ENCODE results near the gene SHLD1. TPM values are rescaled to one million over a fixed set of nuclear protein-coding genes. Genes with fewer than 3 reads are reported as not detected.

SHLD1 gene
- total RNA-seq, 1 donor from 2014 or later = 4.1 TPM

DNA sequence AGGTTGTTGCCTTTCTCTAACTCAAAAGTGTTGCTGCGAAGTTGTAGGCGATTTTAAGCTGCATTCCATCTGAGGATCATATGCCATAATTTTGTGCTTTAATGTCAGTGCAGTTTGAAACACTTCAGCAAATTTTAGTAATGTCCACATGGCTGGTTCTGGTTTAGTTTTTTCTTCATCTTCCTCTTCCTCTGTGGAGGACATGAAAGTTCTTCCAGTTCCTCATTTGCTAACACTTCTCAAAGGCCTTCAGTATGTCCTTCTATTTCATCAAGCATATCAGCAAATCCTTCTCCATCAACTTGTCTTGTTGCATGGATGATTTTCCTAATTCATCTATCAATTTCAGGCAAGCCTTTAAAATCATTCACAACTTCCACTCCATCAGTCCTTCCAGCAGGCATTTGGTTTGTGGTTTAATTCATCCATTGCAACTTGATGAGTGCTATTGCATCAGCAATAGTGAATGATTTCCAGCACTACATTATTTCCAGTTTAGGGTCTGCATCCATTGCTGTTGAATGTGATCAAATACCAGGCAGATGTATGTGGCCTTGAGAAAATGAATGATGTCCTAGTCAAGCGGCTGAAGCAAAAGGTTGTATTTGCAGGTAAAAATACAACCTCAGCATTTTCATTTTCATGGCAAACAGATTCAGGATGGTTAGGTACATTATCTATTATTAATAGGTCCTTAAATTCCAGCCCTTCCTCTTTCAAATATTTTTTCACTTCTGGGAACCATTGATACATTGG, 20.2 kb downstream of the SHLD1 start:
- Mint-ChIP-seq H3K9me3 (ENCODE audit: unreplicated experiment) (no peaks in the 10 kb centered on the region), H3K4me3 (ENCODE audit: unreplicated experiment) (no peak overlapping the region), H3K36me3 (ENCODE audit: unreplicated experiment) (peaks cover 7% of the 10 kb centered on the region), H3K4me1 (ENCODE audit: unreplicated experiment) (peaks cover 2% of the 10 kb centered on the region), H3K27ac (ENCODE audit: unreplicated experiment) (no peak overlapping the region), H3K27me3 (ENCODE audit: unreplicated experiment) (no peaks in the 10 kb centered on the region)
- DNase-seq (ENCODE audit: extremely low spot score, unreplicated experiment) = no peak
- no peak for TF ChIP-seq CTCF (IDR thresholded peaks at IDR 0.05)

GRCh38 chr20:5770987-5771318, 20.8 kb downstream of the SHLD1 start:
- H3K36me3 Mint-ChIP-seq (ENCODE audit: unreplicated experiment) = peaks cover 7% of the 10 kb centered on the region
- no peak overlapping the region for H3K4me3 Mint-ChIP-seq (ENCODE audit: unreplicated experiment)
- H3K4me1 Mint-ChIP-seq (ENCODE audit: unreplicated experiment) = peaks cover 2% of the 10 kb centered on the region
- no peak for TF ChIP-seq CTCF (IDR thresholded peaks at IDR 0.05)
- no peaks in the 10 kb centered on the region for H3K27me3 Mint-ChIP-seq (ENCODE audit: unreplicated experiment)
- H3K27ac Mint-ChIP-seq (ENCODE audit: unreplicated experiment) = no peak overlapping the region
- H3K9me3 Mint-ChIP-seq (ENCODE audit: unreplicated experiment) = no peaks in the 10 kb centered on the region
- no peak for DNase-seq (ENCODE audit: extremely low spot score, unreplicated experiment)

- no peak overlapping the region for H3K4me3 Mint-ChIP-seq (ENCODE audit: unreplicated experiment)
- no peak for DNase-seq (ENCODE audit: extremely low spot score, unreplicated experiment)
- peaks cover 8% of the 10 kb centered on the region for H3K36me3 Mint-ChIP-seq (ENCODE audit: unreplicated experiment)
- peaks cover 2% of the 10 kb centered on the region for H3K4me1 Mint-ChIP-seq (ENCODE audit: unreplicated experiment)
- TF ChIP-seq CTCF (IDR thresholded peaks at IDR 0.05) = no peak
- H3K27me3 Mint-ChIP-seq (ENCODE audit: unreplicated experiment) = no peaks in the 10 kb centered on the region
- H3K9me3 Mint-ChIP-seq (ENCODE audit: unreplicated experiment) = no peaks in the 10 kb centered on the region
- no peak overlapping the region for H3K27ac Mint-ChIP-seq (ENCODE audit: unreplicated experiment)
Observed at GRCh38 chr20:5772704-5773103, 22.5 kb downstream of the SHLD1 start.

DNA sequence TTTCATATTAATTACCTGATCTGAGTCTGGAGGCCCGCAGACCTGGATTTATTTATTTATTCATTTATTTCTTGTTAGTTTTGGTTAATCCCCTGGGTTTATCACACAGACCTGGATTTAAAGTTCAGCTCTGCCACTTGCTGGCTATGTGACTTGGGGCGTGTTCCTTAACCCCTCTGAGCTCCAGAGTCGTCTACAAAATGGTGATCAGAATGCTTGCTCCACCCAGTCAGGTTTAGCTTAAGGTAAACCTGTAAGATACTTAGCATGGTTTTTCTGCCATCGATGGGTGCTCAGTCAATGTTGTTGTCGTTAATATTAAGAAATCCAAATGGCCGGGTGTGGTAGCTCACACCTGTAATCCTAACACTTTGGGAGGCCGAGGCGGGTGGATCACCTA, 23.4 kb downstream of the SHLD1 start:
- peaks cover 8% of the 10 kb centered on the region for H3K36me3 Mint-ChIP-seq (ENCODE audit: unreplicated experiment)
- H3K27ac Mint-ChIP-seq (ENCODE audit: unreplicated experiment) = no peak overlapping the region
- no peaks in the 10 kb centered on the region for H3K27me3 Mint-ChIP-seq (ENCODE audit: unreplicated experiment)
- TF ChIP-seq CTCF (IDR thresholded peaks at IDR 0.05) = no peak
- H3K4me3 Mint-ChIP-seq (ENCODE audit: unreplicated experiment) = no peak overlapping the region
- H3K9me3 Mint-ChIP-seq (ENCODE audit: unreplicated experiment) = no peaks in the 10 kb centered on the region
- DNase-seq (ENCODE audit: extremely low spot score, unreplicated experiment) = no peak
- H3K4me1 Mint-ChIP-seq (ENCODE audit: unreplicated experiment) = peaks cover 2% of the 10 kb centered on the region

DNA sequence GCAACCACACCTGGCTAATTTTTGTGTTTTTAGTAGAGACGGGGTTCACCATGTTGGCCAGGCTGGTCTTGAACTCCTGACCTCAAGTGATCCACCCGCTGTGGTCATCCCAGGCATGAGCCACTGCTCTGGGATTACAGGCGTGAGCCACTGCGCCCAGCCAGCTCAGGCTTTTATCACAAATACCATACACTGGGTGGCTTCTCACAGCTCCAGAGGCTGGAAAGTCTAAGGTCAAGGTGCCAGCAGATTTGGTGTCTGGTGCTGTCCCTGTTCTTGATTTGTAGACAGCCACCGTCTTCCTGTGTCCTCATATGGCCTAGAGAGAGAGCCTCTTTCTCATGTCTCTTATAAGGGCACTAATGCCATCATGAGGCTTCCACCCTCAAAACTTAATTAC, 25.9 kb downstream of the SHLD1 start:
- no peaks in the 10 kb centered on the region for H3K27me3 Mint-ChIP-seq (ENCODE audit: unreplicated experiment)
- no peak for TF ChIP-seq CTCF (IDR thresholded peaks at IDR 0.05)
- no peak overlapping the region for H3K27ac Mint-ChIP-seq (ENCODE audit: unreplicated experiment)
- DNase-seq (ENCODE audit: extremely low spot score, unreplicated experiment) = no peak
- H3K4me3 Mint-ChIP-seq (ENCODE audit: unreplicated experiment) = no peak overlapping the region
- H3K36me3 Mint-ChIP-seq (ENCODE audit: unreplicated experiment) = peaks cover 11% of the 10 kb centered on the region
- no peaks in the 10 kb centered on the region for H3K4me1 Mint-ChIP-seq (ENCODE audit: unreplicated experiment)
- H3K9me3 Mint-ChIP-seq (ENCODE audit: unreplicated experiment) = no peaks in the 10 kb centered on the region
